HG02588 (cell line): ENCODE data around the gene LBHD2.
"Not testable (repeated sequence)": the region's sequence is repeated elsewhere in the genome, so short reads cannot be mapped to it uniquely, and the experiment has no call there.

Experiments
- ATAC-seq: cut with Tn5 transposase; IDR thresholded peaks from one replicate; pipeline ENCODE4 v1.9.1; 2021; ENCODE audit warnings: mild to moderate bottlenecking, moderate library complexity; ENCODE audit not compliant: unreplicated experiment

LBHD2 gene

GRCh38 chr14:103102689-103103260, 18.8 kb downstream of the LBHD2 start:
- ATAC-seq = no peak

DNA sequence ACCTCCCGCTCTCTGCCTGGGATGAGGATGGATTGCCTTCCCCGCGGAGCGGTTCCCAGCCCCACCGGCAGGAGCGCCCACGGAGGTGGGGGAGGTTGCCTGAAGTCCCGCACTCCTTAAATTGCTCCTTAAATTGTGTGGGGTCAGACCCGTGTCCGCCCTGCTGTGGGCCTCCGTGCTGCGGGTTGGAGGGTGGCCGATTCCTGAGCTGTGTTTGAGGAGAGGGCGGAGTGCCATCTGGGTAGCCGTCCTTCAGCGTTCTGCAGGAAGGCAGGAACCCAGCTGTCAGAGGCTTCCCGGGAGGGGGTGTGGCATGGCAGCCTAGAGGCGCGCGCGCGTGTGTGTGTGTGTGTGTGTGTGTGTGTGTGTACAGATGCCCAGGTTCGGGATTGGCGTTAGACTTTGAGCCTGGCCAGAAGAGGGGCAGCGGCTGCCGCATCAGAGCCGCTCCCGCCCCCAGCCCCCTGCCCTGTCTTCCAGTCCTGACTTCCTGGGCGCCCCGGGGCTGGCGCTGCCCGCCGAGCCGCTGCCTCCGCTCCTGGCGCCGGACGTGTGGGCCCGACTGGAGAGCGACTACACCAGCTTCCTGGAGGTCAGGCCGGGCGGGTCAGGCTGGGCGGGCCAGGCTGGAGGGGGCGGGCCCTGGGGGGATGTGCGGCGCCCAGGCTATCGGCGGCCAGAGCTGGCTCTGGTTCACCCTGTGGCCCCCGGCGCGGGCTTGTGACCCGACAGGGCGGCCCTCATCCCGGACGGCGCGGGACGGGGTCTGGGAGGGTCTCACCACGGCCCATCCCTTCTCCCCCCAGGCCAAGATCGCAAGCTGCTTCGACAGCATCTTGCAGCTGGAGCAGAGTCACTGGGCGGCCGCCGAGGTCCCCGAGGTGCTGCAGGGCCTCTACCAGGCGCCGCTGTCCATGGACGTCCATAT, 19.7 kb downstream of the LBHD2 start:
- no peak for ATAC-seq

DNA sequence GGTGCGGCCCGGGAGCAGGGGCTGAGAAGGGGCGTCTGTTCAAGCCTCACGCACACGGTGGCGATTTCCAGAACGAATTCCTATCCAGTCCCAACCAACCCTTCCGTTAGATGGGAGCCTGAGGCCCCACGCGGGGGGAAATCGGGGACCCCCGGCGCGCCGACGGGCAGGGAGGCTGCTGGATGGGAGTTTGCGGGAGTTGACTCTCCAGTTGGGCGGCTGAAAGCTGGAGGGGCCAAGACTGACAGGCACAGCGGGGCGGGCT, 20.3 kb downstream of the LBHD2 start:
- no peak for ATAC-seq

DNA sequence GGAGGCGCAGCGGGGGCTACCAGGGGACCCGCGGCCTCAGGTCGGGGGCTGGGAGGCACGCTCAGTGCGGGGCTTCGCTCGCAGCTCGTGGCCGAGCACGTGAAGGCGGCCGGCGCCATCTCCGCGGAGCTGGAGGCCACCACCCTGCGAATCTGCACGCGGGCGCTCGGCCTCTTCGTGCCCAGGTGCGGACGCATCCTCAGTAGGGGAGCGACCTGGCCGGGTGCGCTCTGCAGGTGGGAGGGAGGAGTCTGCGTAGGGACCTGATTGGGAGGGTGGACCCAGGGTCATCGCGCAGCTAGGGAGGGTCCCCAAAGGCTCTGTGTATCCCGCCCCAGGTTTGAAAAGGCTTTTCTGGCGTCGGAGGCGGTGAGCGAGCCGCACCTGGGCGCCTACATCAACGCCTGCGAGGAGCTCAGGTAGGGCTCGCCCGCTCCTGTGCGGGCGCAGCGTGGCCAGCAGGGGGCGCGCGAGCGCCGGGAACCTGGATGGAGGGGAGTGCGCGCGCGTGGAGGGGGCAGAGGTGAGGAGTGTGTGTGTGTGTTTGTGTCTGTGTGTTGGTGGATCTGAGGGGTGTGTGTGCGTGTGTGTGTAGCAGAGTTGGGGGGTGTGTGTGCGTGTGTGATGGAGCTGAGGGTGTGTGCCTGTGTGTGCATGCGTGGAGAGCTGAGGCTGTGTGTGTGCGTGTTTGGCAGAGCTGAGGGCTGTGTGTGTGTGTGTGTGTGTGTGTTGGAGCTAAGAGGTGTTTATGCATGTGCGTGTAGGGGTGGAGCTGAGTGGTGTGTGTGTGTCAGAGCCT, 20.8 kb downstream of the LBHD2 start:
- ATAC-seq = peak; percentile 47

GRCh38 chr14:103105580-103106150, 21.7 kb downstream of the LBHD2 start:
- ATAC-seq = no peak

GRCh38 chr14:103107455-103107854, 23.4 kb downstream of the LBHD2 start:
- ATAC-seq = no peak

DNA sequence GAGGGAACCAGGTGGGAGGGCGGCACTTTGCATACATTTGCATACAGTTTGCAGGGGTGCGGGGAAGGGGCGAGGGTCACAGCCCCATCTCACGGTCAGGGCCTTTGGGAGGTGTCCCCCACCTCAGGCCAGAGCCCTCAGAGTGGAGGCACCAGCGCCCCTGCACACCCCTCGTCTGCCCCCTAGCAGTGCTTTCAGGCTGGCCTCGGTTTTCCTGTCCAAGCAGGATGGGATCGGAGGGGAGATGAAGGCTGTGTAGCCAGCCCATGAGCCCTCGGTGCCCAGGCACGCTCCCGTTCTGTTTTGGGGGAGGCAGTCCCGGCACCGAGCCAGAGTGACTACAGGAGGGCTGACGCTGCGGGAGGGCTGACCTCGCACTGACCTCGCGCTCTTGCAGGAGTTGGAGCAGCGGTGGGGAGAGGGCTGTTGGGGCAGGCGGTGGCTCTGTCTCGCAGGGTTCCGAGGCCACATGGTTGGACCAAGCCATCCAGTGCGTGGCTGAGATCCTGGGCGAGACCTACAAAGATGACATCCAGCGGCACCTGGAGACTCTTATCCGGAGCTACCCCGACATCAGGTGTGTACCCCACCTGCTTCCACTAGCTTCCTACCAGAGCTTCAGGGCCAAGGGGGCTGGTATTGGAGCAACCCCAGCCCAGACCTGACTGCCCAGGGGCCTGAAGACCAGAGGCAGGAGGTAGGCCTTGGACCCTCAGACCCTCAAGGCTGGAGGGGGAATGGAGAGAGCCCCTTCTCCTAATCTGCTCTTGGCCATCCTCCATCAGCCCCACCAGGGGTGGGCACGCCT, 24.1 kb downstream of the LBHD2 start:
- ATAC-seq = no peak

GRCh38 chr14:103108749-103109207, 24.8 kb downstream of the LBHD2 start:
- ATAC-seq = no peak

DNA sequence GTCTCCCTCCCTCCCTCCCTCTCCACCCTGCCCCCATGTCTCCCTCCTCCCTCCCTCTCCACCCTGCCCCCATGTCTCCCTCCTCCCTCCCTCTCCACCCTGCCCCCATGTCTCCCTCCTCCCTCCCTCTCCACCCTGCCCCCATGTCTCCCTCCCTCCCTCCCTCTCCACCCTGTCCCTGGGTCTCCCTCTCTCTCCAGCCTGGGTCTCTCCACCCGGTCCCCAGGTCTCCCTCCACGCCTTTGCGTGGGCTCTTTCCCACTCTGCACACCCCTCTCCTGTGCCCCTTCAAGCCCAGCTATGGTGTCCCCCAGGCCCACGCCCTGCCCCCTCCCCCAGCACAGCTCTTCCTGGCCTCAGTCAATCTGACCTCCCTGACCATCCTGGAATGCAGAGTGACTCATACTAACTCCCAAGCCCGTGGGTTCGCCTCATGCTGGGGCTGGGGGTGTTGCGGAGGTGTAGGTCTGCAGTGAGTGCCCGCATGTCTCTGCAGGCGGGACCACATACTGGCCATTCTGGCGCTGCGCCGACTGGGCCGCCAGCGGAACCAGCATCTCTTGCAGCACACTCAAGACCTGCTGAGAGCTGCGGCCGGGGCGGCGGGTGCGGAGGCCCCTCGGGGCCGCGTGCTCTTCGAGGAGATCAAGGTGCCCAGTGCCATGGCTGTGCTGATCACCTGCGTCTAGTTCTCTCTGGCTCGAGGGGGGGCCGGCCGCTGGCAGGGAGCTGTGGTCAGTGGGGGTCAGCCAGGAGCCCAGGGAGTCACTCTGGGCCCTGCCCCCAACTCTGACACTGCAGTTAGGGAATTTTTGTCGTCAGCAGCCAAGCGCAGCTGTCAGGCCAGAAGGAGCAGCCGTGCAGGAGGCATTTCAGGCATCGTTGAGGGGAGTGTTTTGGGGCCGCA, 25.8 kb downstream of the LBHD2 start:
- ATAC-seq = no peak

GRCh38 chr14:103110681-103111231, 26.7 kb downstream of the LBHD2 start:
- ATAC-seq = no peak

- no peak for ATAC-seq
These were observed 27.3 kb downstream of the LBHD2 start for GRCh38 chr14:103111232-103111868.

DNA sequence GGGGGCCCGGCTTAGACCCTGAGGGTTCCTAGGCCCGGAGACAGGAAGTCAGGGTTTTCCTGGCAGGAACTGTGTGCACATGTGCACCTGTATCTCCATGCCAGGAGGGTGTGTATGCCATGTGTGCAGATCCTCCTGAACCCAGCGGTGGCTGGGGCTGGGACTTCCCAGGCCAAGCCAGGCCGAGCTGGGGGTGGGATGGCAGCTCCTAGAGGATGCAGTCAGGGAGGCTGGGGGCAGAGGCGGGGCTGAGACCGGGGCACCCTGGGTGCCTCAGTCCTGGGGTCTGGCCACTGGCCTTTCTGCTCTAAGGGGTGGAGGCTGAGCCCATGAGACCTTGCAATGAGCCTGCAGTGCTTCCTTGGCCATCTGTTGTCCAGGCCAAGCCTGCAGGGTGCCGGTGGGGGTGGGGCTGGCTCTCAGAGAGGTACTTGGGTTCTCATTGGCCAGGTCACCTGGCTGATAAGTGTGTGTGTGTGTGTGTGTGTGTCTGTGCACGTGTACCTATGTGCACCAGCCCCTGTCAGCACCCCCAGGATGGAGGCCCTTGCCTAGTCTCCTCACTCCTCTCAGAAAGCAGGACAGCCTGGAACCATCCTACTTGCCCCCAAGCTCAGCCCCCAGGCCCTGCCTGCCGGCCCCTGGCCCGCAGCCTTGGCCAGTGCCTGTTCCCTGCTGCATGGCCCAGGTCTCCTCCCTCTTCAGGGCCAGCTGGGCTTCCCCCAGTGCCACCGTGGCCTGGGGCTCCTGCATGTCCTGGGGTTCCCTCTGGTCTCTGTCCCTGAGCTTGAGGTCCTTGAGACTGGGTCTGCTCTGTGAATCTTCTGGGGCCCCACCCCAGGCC, 28.6 kb downstream of the LBHD2 start:
- ATAC-seq = no peak

DNA sequence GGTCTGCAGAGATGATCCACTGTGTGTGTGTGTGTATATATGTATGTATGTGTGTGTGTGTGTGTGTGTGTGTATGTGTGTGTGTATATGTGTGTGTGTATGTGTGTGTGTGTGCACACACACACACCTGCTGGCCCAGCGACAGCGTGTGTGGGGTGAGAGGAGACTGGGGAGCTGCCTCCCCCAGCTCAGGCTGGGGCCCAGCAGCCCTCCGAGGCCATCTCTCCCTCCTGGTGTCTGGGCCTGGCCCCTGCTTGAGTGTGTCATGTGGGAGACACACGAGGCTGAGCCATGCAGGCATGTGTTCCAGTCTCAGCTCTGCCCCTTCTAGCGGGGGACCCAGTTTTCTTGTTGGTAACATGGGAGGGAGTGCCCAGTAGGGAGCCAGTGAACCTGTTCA, 29.3 kb downstream of the LBHD2 start:
- ATAC-seq = no peak

- ATAC-seq = no peak
These were observed 29.8 kb downstream of the LBHD2 start for GRCh38 chr14:103113774-103114173.

DNA sequence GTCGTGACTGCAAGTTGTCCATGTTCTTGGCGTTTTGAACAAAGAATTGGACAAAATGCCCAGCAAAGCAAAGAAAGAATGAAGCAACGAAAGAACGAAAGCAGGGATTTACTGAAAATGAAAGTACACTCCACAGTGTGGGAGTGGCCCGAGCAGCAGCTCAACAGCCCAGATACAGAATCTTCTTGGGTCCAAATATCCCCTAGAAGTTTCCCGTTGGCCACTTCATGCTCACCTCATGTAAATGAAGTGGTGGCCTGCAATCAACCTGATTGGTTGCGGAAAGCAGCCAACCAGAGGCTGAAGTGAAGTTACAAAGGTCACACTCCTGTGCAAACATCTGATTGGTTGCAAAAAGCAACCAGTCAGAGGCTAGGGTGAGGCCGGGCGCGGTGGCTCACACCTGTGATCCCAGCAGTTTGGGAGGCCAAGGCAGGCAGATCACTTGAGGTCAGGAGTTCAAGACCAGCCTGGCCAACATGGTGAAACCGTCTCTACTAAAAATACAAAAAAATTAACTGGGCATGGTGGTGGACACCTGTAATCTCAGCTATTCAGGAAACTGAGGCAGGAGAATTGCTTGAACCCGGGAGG, 31.2 kb downstream of the LBHD2 start:
- not testable (repeated sequence) for ATAC-seq

DNA sequence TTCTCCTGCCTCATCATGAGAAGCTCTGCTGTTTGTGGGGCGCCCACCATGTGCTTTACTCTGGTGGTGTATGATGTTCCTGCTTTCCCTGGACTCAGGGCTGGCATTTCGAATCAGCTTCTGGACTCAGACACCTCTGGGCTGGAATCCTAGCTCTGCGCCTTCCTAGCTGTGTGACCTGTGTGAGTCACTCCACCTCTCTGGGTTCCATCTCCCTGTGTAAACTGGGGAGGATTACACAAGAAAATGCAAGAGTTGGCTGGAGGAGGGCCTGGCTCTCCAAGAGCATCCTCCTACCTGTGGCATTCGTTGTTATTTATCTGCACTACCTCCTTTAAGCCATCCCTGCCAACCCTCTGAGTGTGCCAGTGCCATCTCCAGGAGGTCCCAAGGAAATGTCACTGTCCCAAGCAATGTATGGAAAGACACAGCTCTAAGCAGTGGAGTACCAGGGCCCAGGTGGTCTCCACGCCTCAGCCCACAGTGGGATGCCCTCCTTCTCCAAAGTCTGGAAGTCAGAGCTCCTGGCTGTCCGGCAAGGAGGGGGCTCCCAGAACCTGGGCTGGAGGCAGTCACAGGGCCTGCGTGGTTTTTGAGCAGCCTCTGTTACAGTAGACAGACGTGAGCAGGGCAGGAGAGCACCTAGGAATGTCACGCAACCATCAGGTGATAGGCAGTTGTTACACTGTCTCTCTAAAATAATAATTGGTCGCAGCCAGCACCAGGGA, 32.0 kb downstream of the LBHD2 start:
- no peak for ATAC-seq

GRCh38 chr14:103116636-103117035, 32.6 kb downstream of the LBHD2 start:
- ATAC-seq = no peak
